NCI-H446 treated with DMSO at 0.1 percent for 48 hours (cell line): ENCODE measurements around the gene ADGRD1.
"Not testable (repeated sequence)": the region's sequence is repeated elsewhere in the genome, so short reads cannot be mapped to it uniquely, and the experiment has no call there.

Experiments
- DNase-seq: peaks from one replicate; lab custom pipeline; 2025; lab: John Stamatoyannopoulos, UW

Gene ADGRD1

GRCh38 chr12:130987151-130987931, 33.6 kb downstream of the ADGRD1 start:
- no peak for DNase-seq

- DNase-seq = no peak
Observed at GRCh38 chr12:130988261-130988660, 34.6 kb downstream of the ADGRD1 start.

GRCh38 chr12:130988751-130989150, 35.0 kb downstream of the ADGRD1 start:
- no peak for DNase-seq

- no peak for DNase-seq
Observed at GRCh38 chr12:130989391-130989790, 35.7 kb downstream of the ADGRD1 start.

GRCh38 chr12:130990034-130990433, 36.3 kb downstream of the ADGRD1 start:
- no peak for DNase-seq

- no peak for DNase-seq
Observed at GRCh38 chr12:130992448-130992847, 38.7 kb downstream of the ADGRD1 start.

- DNase-seq = no peak
Observed at GRCh38 chr12:130992979-130993538, 39.4 kb downstream of the ADGRD1 start.

- DNase-seq = peak; percentile 28
Observed at GRCh38 chr12:130993759-130994670, 40.3 kb downstream of the ADGRD1 start.

- no peak for DNase-seq
Observed at GRCh38 chr12:130994821-130995375, 41.2 kb downstream of the ADGRD1 start.

GRCh38 chr12:130995386-130995969, 41.8 kb downstream of the ADGRD1 start:
- DNase-seq = not testable (repeated sequence)

- no peak for DNase-seq
Observed at GRCh38 chr12:130998136-130998535, 44.4 kb downstream of the ADGRD1 start.

- DNase-seq = no peak
Observed at GRCh38 chr12:131000000-131000486, 46.3 kb downstream of the ADGRD1 start.

GRCh38 chr12:131001493-131001892, 47.8 kb downstream of the ADGRD1 start:
- no peak for DNase-seq

- no peak for DNase-seq
Observed at GRCh38 chr12:131002216-131002631, 48.5 kb downstream of the ADGRD1 start.

- DNase-seq = no peak
Observed at GRCh38 chr12:131003036-131003715, 49.5 kb downstream of the ADGRD1 start.

GRCh38 chr12:131003716-131004045, 50.0 kb downstream of the ADGRD1 start:
- DNase-seq = no peak

- DNase-seq = no peak
Observed at GRCh38 chr12:131004166-131004565, 50.5 kb downstream of the ADGRD1 start.

GRCh38 chr12:131005161-131006035, 51.7 kb downstream of the ADGRD1 start:
- DNase-seq = no peak

GRCh38 chr12:131006036-131006735, 52.5 kb downstream of the ADGRD1 start:
- DNase-seq = no peak
